GM18861 (cell line): ENCODE results near the gene FCSK.

Experiments
- ATAC-seq: cut with Tn5 transposase; IDR thresholded peaks from one replicate; pipeline ENCODE4 v1.9.1; 2021; ENCODE audit not compliant: unreplicated experiment

The FCSK gene

DNA sequence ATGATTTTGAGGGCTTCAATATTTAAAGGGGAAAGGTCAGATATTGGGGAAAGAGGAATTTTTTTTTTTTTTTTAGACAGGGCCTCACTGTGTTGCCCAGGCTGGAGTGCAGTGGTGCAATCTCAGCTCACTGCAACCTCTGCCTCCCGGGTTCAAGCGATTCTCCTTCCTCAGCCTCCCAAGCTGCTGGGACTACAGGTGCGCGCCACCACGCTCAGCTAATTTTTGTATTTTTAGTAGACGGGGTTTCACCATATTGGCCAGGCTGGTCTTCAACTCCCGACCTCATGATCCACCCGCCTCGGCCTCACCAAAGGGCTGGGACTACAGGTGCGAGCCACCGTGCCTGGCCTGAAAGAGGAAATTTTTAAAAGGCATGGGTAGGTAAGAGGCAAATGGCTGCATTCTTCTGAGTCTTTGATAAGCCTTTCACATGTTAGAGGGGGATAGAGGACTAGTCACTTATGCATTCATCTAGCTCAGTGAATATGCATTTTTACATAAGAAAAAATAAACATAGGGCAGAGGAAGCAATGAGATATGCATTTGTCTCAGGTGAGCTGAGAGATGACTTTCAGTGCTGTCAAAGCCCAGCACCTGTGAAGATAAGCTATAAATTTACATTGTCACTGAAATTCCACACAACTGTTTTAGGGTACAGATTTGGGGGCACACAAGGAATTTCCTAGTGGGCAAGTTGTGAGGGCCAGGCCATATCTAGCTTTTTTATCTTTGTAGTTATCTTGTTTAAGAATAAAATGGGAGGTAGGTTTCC, 1.1 kb upstream of the FCSK start:
- no peak for ATAC-seq

- ATAC-seq = no peak
Observed at GRCh38 chr16:70453892-70454221, 538 bp upstream of the FCSK start.

DNA sequence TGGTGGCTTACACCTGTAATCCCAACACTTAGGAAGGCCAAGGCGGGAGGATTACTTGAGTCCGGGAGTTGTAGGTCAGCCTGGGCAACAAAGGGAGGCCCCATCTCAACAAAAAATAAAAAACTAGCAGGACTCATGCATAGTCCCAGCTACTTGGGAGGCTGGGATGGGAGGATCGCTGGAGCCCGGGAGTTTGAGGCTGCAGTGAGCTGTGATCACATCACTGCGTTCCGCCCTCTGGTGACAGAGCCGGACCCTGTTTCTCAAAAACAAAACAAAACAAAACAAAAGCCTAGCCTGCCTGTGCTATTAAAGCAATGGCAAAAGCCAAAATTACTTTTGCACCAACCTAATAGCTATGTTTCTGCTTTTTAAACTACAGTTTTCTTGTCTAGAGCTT, 1.5 kb downstream of the FCSK start:
- no peak for ATAC-seq

DNA sequence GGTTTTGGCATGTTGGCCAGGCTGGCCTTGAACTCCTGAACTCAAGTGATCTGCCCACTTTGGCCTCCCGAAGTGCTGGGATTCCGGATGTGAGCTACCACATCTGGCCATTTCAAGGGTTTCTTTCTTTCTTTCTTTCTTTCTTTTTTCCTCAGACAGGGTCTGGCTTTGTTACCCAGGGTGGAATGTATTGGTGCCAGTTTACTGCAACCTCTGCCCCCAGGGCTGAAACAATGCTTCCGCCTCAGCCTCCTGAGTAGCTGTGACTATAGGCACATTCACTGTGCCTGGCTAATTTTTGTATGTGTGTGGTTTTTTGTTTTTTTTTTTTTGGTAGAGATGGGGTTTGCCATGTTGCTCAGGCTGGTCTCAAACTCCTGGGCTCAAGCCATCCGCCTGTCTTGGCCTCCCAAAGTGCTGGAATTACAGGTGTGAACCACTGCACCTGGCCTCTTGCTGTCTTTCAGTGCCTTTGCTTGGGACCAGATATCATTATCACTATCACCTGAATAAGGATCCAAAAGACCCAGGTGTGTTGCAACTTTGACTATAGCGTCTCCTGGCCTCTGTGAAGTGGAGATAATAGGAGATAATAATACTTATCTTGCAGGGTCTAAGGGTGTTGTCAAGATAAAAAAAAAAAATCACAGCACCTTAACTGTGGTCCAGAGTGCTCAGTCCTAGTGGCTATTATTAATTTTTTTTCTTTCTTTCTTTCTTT, 3.2 kb downstream of the FCSK start:
- no peak for ATAC-seq

GRCh38 chr16:70460737-70461261, 6.4 kb downstream of the FCSK start:
- ATAC-seq = no peak

GRCh38 chr16:70463235-70463634, 8.8 kb downstream of the FCSK start:
- no peak for ATAC-seq

DNA sequence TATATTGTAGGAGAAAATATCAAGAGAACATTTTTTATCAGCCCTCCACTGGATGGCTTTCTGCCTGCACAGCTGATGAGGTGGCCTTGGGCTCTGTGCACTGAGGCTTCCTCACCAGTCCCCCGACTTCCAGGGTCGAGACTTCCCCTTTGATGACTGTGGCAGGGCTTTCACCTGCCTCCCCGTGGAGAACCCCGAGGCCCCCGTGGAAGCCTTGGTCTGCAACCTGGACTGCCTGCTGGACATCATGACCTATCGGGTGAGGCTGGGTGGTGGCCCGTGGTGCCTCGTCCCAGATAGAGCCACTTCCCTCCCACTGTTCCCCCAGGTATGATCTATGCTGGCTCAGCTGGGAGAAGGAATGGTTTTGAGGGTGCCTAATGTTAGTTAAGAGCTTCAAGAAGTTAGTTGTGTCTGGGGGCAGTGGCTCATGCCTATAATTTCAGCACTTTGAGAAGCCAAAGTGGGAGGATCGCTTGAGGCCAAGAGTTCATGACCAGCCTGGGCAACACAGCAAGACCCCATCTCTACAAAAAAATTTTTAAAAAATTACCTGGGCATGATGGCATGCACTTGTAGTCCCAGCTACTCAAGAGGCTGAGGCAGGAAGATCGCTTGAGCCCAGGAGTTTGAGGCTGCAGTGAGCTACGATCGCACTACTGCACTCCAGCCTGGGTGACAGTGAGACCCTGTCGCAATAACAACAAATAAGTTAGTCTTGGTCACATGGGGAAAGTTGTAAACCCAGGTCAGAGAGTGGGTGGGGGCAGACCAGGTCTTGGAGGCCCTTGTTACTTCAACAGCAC, 11.8 kb downstream of the FCSK start:
- no peak for ATAC-seq

DNA sequence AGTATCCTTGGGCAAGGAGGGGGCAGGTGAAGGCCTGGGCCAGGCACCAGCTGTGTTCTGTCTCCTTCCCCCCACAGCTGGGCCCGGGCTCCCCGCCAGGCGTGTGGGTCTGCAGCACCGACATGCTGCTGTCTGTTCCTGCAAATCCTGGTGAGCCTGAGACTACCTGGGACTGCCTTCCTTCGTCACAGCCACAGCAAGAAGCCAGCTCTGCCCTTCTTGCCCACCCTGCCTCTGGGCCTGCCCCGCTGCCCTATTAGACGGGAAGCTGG, 12.3 kb downstream of the FCSK start:
- ATAC-seq = no peak

DNA sequence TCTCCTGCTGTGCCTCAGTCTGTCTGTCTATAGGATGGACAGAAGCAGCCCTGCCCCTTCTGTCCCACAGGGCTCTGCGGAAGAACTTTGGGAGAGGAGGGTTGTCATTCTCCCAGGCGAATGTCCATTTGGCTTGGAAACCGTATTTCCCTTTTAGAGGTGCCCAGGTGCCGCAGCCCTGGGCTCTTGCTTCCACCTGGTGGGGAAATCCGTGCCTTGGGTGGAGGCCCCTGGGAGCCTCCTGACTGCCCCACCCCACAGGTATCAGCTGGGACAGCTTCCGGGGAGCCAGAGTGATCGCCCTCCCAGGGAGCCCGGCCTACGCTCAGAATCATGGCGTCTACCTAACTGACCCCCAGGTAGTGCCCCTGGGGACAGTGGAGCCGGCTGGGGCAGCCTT, 12.7 kb downstream of the FCSK start:
- no peak for ATAC-seq

- no peak for ATAC-seq
Observed at GRCh38 chr16:70467608-70468007, 13.2 kb downstream of the FCSK start.

DNA sequence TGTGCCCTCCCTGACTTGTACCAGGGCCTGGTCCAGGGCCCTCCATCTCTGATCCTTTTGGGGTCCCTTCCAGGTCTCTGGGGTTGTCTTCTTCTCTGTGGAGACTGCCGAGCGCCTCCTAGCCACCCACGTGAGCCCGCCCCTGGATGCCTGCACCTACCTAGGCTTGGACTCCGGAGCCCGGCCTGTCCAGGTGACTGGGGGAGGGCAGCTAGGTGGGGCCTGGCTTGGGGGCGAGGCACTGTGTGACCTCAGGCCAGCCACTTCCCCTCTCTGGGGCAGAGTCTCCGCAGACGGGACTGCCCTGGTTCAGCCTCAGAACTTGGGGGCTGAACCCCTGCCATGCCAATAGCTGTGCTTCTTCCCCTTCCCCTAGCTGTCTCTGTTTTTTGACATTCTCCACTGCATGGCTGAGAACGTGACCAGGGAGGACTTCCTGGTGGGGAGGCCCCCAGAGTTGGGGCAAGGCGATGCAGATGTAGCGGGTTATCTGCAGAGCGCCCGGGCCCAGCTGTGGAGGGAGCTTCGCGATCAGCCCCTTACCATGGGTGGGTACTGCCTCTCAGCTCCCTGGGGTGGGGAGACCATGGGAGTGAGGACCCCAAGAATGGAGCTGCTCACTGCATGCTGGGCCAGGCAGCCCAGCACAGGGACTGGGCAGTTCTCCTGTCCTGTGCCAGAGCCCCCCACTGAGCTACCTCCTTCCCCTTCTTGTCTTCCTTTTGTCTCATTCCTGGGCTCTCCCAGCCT, 14.6 kb downstream of the FCSK start:
- ATAC-seq = no peak

DNA sequence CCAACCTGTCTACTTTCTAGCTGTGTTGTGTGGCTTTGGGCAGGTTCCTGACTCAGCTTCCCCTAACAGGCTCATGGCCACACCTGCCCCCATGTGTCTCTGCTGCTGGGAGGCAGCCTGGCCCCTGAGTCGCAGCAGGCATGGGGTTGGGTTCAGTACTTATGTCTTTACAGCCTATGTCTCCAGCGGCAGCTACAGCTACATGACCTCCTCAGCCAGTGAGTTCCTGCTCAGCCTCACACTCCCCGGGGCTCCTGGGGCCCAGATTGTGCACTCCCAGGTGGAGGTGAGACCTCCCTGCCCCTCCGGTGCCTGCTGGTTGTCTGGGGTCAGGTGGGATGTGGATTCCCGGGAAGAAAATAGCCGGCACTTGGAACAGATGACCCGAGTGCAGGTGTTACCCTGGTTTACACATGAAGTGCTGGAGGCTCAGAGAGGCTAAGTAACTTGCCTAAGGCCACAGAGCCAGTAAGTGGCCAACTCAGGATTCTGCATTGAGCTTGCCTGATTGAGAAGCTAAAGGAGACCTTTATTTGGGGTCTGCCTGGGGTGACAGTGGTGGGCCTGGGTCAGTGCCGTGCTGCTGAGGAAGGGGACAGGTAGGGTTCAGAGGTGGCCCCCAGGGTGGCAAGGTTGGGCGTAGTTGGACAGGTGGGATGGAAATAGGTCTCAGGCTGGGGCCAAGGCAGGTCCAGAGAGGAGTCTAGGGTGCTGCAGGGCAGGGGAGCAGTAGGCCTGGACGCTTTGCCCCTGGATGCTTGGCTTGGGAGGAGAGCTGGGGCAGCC, 15.9 kb downstream of the FCSK start:
- ATAC-seq = no peak

- ATAC-seq = no peak
Observed at GRCh38 chr16:70470927-70471341, 16.5 kb downstream of the FCSK start.

- no peak for ATAC-seq
Observed at GRCh38 chr16:70472786-70473433, 18.5 kb downstream of the FCSK start.

- no peak for ATAC-seq
Observed at GRCh38 chr16:70473446-70474319, 19.3 kb downstream of the FCSK start.

GRCh38 chr16:70474320-70475053, 20.1 kb downstream of the FCSK start:
- no peak for ATAC-seq

DNA sequence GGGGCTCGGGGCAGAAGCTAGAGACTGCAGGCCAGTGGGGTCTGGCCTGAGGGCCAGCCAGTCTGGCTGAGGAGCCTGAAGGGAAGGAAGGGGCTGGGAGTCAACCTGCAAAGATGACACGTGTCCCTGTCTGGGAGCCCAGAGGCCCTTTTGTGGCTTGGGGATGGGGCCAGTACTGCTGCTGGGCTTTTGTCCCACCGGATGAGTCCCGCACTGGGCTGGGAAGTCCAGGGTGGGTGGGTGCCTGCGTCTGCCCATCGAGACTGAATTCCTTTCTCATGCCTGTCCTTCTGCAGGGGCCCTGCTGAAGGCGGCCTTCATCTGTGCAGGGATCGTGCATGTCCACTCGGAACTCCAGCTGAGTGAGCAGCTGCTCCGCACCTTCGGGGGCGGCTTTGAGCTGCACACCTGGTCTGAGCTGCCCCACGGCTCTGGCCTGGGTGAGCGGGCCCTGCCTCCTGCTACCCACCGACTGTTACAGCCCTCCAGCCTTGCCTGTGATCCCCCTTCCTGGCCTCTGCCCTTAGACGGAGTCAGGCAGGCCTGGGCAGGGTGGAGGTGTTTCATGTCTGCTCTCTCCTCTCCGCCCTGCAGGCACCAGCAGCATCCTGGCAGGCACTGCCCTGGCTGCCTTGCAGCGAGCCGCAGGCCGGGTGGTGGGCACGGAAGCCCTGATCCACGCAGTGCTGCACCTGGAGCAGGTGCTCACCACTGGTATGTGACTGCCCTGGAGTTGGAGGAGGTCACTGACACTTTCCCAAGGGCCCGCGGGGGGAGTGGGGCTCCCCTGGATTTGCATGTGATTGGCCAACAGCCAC, 20.9 kb downstream of the FCSK start:
- no peak for ATAC-seq
